ENCODE measurements around the gene RAB7B.

GRCh38 chr1:205976036-205976435 lies 27.2 kb downstream of the RAB7B start:
- TF ChIP-seq CTCF (IDR thresholded peaks at IDR 0.05; ENCODE audit: low read depth, low read length) (no peak), EZH2phosphoT487 (IDR thresholded peaks at IDR 0.05; ENCODE audit: low read depth) (no peak)

Data from OCI-LY3 (cell line).